Keratinocyte (primary cell): ENCODE measurements around the gene DNAAF5.

Source experiments
- EZH2 ChIP-seq: IDR thresholded peaks from one replicate; pipeline ENCODE4 v1.6.1; 2012; ENCODE audit warnings: inconsistent platforms, mild to moderate bottlenecking, low read length, moderate library complexity
- TF ChIP-seq, protein P1 (sequence below), 3 experiments: IDR thresholded peaks in 1 of 3; conservative IDR thresholded peaks in 1 of 3; optimal IDR thresholded peaks in 1 of 3; 2 replicates in 2 of 3; 3 replicates in 1 of 3; pipeline versions ENCODE3 to v1.5.1; 2011; ENCODE audit warnings: low read length in 3 of 3, mild to moderate bottlenecking in 3 of 3, moderate library complexity in 2 of 3, control low read depth in 1 of 3, inconsistent platforms in 1 of 3; ENCODE audit not compliant: insufficient read depth in 2 of 3; ENCODE audit errors: extremely low read depth in 1 of 3

DNA sequence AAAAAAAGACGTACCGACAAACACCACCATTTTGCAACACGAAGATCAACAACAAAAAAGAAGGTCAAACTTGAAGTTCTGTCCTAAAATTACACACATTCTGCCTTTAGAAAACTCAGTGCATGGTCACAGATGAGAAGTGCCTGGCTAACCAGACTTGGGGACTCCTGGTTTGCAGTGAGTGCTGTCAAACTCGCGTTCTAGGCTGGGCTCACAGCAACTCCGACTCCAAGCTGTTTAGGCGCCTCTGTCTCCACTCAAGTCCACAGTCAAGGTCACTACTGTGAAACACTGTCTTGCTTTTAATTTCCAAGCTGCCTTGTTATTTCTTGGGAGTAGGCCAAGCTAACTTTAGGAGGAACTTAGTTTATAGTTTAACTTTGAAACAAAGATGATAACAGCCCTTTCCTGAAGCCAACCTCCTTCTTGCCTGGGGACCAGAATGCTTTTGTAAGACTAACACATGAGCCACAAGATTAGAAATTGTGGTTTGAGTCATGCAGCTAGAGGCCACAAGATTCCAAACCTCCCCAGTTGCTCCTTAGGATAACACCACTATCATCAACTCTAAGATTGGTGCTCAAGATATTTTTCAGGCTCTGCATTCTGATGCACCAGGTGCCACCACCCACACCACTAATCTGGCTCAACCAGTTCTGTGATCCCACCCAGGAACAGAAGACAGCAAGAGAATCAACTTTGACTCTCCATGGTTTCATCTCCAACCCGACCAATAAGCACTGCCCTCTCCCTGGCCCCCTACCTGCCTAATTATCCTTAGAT is 1.1 kb upstream of the DNAAF5 start:
- TF ChIP-seq, protein P1, sequence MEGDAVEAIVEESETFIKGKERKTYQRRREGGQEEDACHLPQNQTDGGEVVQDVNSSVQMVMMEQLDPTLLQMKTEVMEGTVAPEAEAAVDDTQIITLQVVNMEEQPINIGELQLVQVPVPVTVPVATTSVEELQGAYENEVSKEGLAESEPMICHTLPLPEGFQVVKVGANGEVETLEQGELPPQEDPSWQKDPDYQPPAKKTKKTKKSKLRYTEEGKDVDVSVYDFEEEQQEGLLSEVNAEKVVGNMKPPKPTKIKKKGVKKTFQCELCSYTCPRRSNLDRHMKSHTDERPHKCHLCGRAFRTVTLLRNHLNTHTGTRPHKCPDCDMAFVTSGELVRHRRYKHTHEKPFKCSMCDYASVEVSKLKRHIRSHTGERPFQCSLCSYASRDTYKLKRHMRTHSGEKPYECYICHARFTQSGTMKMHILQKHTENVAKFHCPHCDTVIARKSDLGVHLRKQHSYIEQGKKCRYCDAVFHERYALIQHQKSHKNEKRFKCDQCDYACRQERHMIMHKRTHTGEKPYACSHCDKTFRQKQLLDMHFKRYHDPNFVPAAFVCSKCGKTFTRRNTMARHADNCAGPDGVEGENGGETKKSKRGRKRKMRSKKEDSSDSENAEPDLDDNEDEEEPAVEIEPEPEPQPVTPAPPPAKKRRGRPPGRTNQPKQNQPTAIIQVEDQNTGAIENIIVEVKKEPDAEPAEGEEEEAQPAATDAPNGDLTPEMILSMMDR (optimal IDR thresholded peaks at IDR 0.05 in 1 of 3, IDR thresholded peaks at IDR 0.05 in 1 of 3, conservative IDR thresholded peaks at IDR 0.05 in 1 of 3; ENCODE audit: extremely low read depth in 1 of 3, insufficient read depth in 2 of 3, low read length in 3 of 3), result no peak
- no peak for TF ChIP-seq EZH2
